NCI-H82 (cell line): ENCODE data around the gene ENAH.

Experiments used
- DNase-seq: peaks from one replicate; lab custom pipeline; 2025; lab: John Stamatoyannopoulos, UW

The ENAH gene

GRCh38 chr1:225559902-225560301, 93.0 kb downstream of the ENAH start:
- DNase-seq, result no peak

DNA sequence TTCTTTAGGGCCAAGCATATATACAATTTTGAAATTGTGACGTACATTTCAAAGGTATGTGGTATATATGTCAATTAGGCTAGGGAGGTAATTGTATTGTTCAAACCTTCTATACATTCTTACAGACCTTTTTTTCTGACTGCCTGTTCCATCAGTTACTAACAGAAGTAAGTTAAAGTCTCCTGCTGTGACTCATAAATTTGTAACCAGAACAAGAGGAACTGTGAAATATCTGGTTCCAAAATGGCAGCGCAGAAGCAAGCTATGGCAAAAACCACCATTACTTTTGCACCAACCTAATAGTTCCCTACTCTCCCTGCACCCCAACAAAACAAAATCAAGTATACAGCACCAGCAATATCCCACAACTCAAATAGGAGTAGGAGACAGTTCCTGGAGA, 93.6 kb downstream of the ENAH start:
- no peak for DNase-seq

- DNase-seq, result no peak
Measured at GRCh38 chr1:225556694-225557093, 96.2 kb downstream of the ENAH start.

DNA sequence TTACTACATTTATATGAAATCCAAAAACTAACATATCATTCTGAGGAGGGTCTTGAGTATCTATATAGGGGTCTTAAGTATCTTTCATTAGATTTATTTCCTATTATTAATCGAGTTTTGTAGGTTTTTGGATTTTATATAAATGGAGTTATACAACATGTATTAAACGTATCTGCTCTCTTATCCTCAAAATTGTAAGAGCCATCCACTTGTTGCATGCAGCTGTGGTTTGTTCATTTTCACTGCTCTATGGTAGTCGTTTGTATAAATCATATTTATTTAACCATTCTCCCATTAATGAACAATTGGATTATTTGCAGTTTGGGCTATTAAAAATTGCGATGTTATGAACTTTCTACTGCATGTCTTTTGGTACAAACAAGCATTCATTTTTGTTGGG, 97.1 kb downstream of the ENAH start:
- no peak for DNase-seq

- no peak for DNase-seq
Measured at GRCh38 chr1:225554216-225554812, 98.6 kb downstream of the ENAH start.

DNA sequence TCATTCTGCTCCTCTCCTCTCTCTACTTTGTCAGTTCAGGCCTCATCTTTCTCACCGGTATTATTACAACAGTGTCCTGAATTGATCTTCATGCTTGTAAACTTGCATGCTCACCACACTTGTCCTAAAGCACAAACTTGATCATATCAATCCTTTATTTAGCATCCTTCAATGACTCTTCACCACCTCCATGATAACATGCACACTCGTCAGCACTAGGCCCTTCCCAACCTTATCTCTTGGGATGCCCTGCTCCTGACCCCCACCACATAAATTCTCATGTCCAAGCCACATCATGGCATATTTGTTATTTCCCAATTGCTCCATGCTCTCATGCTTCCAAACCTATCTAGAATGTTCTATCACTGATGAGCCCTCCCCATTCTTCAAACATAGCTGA, 103.1 kb downstream of the ENAH start:
- no peak for DNase-seq

GRCh38 chr1:225548140-225548857, 104.6 kb downstream of the ENAH start:
- no peak for DNase-seq

- no peak for DNase-seq
Measured at GRCh38 chr1:225545649-225546048, 107.3 kb downstream of the ENAH start.

GRCh38 chr1:225544924-225545323, 108.0 kb downstream of the ENAH start:
- DNase-seq, result no peak

GRCh38 chr1:225544263-225544662, 108.7 kb downstream of the ENAH start:
- no peak for DNase-seq

GRCh38 chr1:225543350-225543749, 109.6 kb downstream of the ENAH start:
- DNase-seq, result no peak

GRCh38 chr1:225541383-225541782, 111.5 kb downstream of the ENAH start:
- DNase-seq, result no peak

DNA sequence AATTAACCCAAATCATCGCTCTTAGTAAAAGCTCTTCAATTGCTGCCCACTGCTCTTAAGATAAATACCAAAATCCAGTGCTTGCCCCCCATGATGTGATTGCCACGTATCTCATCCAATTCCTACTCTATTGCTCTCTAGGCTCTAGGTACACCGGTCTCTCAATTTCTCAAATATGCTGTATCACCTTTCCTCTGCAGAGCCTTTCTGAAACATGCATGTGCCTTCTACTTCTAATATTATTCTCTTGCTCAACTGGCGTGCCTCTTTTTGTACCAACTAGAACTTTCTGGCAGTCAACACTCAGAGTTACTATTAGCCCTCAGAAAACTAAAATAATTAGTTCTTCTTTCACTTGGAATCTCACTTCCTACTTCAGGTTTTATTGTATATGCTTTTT, 113.3 kb downstream of the ENAH start:
- DNase-seq, result no peak

DNA sequence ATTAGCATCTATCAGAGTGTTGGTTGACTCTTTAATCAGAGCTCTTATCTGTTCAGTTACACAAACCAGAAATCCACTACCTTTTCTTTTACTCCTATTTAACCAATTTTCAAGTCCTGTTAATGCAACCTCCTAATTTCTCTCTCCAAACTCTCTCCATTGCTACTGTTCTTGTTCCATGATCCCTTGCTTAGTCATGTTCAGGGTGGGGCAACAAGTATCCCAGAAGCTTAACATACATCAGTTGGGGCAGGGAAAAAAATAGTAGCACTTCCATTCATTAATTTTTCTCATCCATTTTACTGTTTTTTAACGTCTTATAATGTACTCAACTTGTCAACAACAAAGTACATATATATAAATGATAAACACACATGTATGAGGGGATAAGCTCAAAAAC, 113.9 kb downstream of the ENAH start:
- DNase-seq, result no peak

DNA sequence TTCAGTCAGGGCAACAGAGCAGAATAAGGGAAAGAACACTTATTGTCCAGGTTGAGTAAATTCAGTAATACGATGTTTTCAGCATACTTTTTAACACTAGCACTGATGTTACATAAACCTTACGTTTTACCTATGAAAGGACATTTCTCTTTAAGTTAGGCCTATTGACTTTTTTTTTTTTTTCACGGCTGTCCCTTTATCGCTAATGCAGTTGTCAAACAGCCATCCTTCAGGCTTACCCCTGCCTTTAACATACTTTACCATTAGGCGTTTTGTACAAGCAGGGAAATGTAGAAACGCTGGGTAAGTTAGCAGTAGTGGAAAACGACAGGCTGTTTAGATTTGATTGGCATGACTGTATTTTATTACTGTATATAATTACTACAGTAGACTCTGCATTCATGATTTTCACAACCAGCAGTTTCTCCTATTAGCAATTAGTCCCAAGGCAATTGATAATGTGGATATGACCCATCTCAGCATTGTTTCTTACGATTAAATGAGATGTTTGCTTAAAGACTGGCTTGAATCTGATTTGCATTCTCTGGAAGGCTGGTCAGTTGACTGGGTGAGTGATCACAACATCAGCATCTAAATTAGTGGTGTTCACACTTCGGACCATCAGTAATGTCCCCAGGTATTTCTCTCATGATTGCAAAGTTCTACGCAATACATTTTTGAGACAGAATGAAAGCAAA, 115.2 kb downstream of the ENAH start:
- no peak for DNase-seq

GRCh38 chr1:225535280-225535679, 117.6 kb downstream of the ENAH start:
- no peak for DNase-seq

DNA sequence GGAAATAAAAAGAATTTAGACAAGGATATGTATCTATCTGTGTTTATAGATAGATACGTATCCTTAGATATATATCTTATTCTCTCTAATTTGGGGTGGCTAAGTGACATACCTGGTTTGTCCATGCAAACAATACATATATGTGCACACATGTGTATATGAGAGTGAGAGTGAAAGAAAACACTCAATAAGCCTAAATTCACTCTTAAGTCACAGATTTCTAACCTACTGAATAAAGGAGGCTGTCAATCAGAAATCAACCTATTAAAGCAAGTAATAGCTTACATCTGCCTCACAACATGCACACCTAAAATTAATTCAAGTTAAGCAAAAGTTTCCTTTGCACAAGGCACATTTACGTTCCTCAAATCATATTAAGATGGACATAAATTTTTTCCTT, 118.2 kb downstream of the ENAH start:
- no peak for DNase-seq

- no peak for DNase-seq
Measured at GRCh38 chr1:225534135-225534534, 118.8 kb downstream of the ENAH start.

- DNase-seq, result no peak
Measured at GRCh38 chr1:225533238-225533637, 119.7 kb downstream of the ENAH start.

- no peak for DNase-seq
Measured at GRCh38 chr1:225532240-225532944, 120.5 kb downstream of the ENAH start.

DNA sequence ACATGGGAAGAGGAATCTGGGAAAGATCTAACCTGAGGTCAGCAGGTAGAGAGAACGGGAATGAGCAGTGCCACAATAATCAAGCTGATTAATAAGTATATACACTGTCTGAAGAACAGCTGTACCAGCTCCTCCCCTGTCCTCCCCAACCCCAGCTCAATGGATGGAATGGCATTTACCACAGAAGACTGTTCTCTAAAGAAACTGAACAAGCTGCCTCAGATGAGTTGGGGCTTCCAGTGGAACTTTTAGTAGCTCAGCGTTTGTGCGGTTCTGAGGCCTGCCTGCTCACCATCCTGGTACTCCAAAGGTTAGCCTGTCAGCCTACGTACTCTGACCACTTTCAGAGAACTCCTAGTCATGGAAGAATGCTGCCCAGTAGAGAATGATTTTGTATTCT, 123.2 kb downstream of the ENAH start:
- DNase-seq, result no peak

- DNase-seq, result no peak
Measured at GRCh38 chr1:225527575-225527974, 125.3 kb downstream of the ENAH start.

GRCh38 chr1:225526878-225527277, 126.0 kb downstream of the ENAH start:
- no peak for DNase-seq
